HTERT RPE-1 (cell line): ENCODE results near the gene IGF2BP1.
"Not testable (repeated sequence)": the region's sequence is repeated elsewhere in the genome, so short reads cannot be mapped to it uniquely, and the experiment has no call there.

Experiments
- in situ Hi-C: fragments of 300-500 bp; cut with MboI; formaldehyde crosslinking; loops from 4 replicates; pipeline ENCODE4 v1.14.3; 2020; ENCODE audit warnings: low sequenced_read_pairs

IGF2BP1 gene

DNA sequence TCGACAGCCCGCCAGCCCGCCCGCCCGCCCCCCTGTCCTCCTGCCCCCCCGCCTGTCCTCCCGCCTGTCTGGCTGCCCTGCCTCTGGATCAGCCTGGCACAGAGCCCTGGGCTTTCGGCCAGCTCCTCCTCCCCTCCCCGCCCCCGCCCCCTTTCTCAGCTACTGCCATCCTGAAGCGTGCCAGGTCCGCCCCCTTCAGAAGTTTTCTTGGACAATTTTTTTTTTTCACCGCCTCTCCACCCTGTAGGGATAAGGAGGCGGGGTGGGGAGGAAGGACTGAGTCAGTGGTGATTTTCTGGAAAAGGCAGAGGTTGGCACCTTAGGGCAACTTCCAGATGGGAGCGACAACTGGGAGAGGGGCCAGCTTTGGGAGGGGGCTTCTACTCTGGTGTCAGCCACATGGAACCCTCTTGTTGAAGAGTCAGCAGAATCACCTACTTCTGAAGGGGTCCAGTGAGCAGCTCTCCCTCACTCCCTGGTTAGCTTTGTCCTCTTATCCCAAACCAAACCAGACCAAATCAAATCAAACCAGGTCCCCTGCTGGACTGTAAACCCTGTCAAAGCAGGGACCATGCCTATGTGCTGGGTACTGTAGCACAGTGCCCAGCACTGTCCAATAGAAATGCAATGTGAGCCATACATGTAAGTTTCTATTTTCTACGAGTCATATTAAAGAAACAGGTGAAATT lies 19.7 kb downstream of the IGF2BP1 start:
- in situ Hi-C loops: no loop called here

DNA sequence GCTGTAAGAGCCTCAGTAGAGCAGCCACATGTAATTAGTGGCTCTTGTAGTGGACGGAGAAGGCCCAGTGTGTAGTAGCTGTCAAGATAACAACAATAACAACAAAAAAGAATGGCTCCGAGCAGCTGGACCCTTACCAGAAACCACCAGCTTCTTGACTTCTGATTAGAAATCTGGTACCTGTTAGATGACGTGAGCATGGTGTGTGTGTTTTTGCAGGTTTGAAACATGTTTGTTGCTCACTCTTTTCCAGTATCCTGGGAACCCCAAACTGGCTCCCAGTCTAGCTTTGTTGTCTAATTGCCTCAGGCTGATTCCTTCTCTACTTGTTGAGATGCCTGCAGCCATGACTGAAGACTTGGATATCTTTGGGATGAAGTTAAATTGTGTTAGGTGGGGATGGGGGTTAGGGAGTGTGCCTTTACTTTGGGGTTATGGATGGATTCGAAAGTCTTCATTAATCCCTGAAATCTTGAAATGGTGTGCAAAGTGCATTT lies 21.0 kb downstream of the IGF2BP1 start:
- in situ Hi-C loops: no loop called here

DNA sequence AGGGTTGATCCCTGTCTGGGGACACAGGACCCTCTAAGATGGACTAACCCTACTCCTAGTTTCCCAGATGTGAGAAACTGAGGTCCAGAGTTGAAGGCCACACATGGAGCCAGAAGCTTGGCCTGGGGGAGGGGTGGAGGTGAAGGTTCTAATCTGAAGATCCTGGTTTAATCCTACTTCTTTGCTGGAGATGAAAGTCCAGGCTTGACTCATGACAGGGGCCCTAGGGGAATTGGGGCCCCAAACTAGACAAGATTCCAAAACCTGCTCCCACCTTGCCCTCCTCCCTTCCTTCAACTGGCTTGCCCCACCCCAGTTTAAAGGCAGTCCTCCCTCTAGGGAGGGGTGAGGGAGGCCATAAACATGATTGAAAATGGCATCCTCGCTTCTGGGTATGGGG lies 21.6 kb downstream of the IGF2BP1 start:
- in situ Hi-C loops: no loop called here

DNA sequence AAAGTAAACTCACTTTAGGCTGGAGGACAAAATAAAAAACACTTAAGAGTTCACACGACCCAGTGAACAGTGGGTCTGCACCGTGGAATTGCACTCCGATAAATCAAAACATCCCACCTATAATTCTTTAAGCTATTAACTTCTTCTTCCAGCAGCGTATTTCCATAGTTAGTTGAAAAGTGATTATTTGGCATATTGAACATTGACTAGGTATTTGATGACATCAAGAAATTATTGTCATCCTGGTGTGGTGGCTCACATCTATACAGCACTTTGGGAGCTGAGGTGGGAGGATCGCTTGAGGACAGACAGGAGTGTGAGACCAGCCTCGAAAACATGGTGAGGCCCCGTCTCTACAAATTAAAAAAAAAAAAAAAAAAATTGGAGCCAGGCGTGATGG lies 23.4 kb downstream of the IGF2BP1 start:
- in situ Hi-C loops: no loop called here

DNA sequence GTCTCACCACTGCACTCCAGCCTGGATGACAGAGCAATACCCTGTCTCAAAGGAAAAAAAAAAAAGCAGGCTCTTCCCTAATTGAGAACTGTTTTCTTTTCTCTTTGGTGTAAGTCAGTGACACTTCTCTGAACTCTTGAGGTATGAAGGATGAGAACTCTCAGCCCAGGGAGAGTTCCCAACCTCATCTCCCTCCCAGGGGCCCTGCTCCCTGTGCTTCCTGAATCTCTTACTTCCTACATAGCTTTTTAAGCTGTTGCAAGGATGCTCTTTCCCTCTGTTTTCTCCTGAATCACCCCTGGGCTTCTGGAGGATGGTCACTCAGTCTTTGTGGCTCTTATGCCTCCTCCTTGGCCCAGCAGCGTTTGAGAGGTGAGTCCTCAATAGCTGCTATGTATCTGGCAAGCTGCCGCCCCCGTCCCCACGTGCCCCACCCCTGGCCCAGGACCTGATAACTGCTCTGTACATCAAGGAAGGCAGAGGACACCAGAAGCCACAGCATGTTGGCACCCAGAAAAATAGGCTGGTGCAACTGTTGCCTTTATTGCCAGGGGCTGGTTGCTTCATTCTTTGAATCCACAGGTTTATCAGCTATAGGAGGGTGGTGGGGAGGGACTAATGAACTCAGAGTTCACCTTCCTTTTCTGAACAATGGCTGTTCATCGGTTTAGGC lies 24.0 kb downstream of the IGF2BP1 start:
- in situ Hi-C loops: no loop called here

DNA sequence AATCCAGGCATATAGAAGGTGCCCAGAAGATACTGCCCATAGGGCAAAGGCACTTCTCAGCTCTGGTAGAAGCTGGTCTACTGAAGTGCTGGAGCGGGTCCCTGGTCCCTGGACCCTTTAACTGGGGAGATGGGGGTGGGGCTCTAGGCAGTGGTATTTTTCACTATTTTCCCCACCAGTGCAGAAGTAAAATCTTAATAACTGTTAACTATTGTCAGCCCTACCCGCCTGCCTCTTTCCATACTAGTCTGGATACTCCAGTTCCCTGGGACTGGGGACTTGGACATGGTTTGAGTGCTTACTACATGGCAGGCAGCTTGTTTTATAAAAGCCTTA lies 24.6 kb downstream of the IGF2BP1 start:
- in situ Hi-C loops: no loop called here

DNA sequence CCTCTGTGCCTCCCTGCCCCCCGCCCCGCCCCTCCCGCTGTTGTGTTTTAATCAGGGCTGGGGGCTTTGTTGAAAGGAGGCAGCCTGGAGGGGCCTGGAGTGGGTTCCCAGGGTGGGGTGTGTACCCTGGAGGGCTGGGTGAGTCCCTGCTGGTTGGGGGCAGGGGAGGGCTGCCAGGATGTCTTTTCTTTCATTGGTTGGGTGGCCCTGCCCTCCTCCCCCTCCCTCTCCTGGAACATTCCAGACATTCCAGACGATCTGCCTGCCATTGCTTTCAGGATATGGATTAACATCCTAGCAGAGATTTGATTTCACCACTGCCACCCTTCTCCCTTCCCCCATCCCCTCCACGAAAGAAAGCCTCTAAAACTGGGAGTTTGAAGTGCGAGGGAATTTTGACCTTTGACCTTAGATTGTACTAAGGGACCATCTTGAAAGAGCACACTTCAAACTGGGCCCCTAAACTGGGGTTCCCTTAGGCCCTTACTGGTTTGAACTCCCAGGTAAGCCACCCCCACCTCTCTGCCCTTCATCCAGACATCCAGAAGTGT lies 25.3 kb downstream of the IGF2BP1 start:
- in situ Hi-C loops: no loop called here

DNA sequence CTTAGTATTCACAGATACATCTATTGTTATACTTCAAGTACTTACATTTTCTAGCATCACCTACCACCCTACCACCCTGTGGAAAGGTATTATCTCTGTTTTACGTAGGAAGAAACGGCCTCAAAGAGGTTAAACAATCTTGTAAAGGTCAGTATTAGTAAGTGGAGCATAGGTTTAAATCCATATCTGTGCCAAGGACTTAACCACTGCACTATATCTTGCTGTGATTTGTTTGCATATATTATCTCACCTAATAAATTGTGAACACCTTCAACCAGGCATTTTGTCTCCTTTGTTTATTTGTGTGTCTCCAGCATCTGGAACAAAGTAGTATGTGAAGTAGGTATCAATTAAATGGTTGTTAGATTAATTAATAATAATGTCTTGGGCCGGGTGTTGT lies 27.3 kb downstream of the IGF2BP1 start:
- in situ Hi-C loops: no loop called here

DNA sequence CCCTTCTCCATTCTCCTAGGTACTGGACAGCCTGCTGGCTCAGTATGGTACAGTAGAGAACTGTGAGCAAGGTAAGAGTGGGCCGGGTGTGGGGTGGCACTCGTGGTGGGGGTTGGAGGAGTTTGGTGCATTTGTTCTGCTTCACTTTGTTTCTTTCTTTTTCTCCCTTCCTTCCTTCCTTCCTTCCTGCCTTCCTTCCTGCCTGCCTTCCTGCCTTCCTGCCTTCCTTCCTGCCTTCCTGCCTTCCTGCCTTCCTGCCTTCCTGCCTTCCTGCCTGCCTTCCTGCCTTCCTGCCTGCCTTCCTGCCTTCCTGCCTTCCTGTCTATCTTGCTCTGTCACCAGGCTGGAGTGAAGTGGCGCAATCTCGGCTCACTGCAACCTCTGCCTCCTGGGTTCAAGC lies 29.3 kb downstream of the IGF2BP1 start:
- in situ Hi-C loops: not testable (repeated sequence)

DNA sequence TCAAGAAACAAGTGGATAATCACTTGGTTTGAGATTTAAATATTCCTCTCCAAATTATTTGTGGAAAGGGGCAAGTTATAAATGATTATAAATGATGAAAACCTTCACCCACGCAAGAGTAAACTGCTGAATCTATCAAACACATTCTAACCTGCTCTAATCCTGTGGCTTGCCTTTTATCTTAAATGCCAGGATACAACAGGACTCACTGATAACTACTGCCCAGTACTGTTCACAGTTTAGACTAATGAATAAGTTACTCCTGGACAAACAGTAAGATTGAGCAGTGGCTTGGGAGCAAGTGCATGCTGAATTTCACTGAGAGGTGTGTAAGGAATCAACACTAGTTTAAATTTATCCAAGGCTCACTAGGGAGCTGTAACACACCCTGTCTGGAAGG lies 31.1 kb downstream of the IGF2BP1 start:
- in situ Hi-C loops: no loop called here

DNA sequence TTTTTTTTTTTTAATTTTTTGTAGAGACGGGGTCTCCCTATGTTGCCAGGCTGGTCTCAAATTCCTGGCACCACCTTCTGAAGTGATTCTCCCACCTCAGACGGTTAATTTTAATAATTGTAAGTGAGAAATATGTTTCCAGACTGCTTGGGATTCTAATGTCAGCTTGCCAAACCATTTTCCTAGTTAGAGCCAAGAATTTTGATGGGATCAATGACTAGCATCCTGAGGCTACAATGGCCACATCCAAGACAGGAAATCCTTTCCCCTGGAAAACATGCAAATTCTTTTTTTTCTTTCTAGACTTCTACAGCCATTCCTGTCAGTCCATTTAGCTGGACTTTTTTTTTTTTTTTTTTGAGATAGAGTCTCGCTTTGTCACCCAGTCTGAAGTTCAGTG lies 32.6 kb downstream of the IGF2BP1 start:
- in situ Hi-C loops: no loop called here

DNA sequence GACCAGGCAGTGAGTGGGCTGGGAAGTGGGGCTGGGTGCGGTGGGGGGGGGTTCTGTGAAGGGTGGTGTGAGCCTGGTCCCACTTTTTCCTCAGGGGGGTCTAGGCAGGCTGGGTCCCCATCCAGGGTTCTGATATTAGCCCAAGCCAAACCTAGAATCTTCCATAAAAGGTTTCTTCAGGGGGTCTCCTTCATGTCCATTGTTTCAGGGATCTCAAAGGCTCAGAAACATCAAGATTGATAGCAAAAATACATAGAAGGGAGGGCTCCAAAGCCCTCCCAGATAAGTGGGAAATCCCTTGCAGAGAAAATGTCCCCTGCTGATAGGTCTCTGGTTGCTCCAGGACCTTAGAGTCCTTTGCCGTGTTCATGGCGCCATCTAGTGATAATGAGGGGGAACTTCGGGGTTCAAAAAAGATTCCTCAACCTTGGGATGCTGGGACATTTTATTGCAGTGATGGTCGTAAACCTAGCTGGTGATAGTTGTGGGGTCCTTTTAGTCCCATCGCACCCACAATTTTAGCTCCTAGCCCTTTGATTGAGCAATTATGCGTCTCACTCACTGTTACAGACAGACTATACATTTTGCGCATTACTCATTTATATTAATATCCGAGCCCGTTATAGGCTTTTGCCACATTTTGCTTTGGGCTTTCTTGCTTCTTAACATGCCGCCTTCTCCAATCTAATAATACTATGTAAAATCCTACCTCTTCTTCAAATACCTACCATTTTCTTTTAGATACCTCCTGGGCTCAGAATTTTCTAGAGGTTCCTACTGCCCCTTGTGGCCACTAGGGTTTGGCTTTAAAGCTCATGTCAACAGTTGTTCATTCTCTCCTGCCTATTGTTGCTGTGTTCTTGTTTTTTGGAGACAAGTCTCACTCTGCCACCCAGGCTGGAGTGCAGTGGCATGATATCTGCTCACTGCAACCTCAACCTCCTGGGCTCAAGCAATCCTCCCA lies 35.1 kb downstream of the IGF2BP1 start:
- in situ Hi-C loops: no loop called here

DNA sequence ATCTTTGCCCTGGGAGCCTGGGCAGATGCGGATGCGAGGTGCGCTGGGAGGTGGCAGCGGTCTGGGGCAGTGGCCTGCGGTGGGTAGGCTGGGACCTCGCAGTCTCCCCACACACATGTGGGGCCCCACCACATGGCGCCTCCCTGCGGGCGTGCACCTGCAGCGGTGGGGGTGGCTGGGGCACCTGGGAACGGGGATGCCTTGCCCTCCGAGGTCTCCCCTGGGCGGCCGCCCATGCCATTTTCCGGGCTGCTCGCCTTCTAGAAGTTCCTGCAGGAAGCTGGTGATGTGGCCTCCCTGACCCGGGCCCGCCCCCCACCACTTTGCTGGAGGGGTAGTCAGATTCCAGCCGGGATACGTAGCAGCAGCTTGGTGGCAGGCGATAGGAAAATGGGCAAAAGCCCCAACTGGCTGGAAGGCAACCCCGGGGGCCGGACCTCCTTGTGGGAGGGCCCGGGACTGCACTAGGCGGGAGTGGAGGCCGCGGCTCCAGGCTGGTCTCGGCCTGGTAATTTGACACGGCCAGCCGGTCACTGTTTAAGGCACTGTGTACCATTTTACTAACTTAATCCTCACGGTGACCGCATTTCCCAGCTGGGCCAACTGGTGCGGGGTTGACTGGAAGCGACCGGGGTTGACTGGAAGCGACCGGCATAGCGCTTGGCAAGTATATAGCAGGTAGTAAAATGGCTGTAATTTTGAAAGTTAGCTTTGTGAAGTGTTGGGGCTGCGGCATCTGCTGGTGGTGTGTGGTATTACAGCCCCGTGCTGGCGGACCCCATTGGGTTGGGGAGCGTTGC lies 38.5 kb downstream of the IGF2BP1 start:
- in situ Hi-C loops: no loop called here

DNA sequence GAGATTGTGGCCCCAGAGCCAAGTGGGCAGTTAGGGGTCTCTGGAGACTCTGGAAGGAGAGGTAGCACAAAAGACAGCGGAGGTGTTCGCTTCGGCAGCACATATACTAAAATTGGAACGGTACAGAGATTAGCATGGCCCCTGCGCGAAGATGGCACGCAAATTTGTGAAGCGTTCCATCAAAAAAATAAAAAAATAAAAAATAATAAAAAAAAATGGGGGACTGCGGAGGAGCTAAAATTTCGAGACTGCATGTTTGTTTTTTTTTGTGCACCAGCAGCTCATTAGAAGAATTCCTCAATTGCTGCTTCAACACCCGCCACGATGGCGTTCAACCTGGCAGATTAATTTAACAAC lies 39.1 kb downstream of the IGF2BP1 start:
- in situ Hi-C loops: no loop called here

DNA sequence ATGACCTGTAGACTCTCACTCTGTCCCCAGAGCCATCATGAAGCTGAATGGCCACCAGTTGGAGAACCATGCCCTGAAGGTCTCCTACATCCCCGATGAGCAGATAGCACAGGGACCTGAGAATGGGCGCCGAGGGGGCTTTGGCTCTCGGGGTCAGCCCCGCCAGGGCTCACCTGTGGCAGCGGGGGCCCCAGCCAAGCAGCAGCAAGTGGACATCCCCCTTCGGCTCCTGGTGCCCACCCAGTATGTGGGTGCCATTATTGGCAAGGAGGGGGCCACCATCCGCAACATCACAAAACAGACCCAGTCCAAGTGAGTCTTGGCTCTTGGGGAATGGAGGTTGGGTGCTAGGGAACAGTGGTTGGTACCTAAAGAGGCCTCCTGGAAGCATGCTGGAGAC lies 41.0 kb downstream of the IGF2BP1 start:
- in situ Hi-C loops: no loop called here

DNA sequence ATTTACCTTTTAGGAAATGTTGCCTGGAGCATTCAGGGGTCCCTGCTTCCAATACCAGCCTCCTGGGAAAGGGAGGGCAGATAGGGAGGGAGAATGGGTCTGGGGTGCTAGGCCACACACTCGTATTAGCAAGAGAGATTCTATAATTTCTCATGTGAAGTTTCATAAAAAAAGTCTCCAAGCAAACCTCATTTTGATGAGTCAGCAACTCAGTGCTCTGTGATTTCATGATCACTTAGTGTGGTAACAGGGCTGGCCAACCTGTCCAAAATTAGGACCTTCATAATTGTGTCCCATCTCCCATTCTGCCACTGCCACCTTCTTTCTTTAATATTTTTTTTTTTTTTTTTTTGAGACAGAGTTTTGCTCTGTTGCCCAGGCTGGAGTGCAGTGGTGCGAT lies 41.4 kb downstream of the IGF2BP1 start:
- in situ Hi-C loops: no loop called here

DNA sequence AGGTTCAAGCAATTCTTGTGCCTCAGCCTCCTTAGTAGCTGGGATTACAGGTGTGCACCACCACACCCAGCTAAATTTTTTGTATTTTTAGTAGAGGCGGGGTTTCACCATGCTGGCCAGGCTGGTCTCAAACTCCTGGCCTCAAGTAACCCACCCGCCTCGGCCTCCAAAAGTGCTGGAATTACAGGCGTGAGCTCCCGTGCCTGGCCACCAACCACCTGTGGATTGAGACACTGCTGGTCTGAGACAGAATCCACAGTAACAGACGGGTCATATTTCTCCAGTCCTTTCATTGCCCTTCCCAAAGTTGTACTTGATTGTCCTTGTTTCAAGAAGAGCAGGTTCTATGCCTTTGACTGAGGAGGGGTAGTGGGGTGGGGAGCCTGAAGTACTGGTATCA lies 42.3 kb downstream of the IGF2BP1 start:
- in situ Hi-C loops: not testable (repeated sequence)

DNA sequence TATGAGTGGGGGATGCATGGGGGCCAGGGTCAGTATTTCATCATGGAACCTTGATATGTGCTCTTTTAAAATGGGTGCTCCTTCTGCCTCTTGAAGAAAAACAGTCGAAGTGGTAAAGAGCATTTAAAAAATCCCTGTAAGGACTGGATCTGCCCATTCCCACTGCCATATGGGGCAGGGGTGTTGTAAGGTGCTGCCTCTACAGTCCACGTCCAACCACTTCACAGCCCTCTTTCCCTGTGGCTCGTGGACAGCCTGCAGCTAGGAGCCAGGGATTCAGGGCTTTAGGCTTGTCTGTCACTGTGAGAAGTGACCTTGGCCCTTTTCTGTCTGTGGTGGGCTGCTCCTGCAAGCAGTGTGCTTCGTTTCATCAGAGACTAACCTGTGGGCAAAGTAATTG lies 44.3 kb downstream of the IGF2BP1 start:
- in situ Hi-C loops: no loop called here

DNA sequence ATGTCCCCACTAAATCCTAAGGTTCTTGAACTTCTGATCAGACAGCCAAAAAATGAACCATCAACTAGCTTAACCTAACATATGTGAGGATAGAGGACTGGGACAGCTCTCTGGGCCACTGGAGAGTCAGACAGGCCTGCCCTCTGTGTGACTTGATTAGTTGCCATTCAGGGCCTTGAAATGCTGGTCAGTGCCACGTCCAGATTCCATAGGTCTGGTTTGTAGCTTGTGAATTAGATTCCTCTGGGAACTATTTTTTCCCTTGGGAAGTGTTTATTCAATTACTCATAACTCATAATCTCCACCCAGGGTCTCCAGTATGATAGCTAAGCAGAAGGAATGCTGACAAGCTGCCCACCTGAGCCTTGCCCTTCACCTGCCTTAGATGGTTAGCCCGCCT lies 48.2 kb downstream of the IGF2BP1 start:
- in situ Hi-C loops: no loop called here

DNA sequence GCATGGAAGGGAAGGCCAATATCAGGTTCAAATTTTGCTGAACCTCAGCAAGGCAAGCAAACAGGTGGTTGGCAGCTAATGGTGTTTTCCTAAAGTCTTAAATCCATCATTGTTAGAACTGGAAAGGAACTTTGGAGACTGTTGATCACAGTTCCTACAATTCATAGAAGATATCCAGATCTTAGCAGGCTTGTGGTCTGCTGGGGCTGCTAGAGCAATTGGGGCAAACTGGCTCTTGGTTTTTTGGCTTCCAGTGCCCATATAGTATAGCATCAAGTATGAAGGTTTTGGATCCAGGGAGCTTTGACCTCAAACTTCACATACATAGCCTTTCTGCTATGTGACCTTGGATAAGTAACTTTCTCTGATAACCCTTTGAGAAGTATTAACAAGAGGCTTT lies 49.7 kb downstream of the IGF2BP1 start:
- in situ Hi-C loops: no loop called here

DNA sequence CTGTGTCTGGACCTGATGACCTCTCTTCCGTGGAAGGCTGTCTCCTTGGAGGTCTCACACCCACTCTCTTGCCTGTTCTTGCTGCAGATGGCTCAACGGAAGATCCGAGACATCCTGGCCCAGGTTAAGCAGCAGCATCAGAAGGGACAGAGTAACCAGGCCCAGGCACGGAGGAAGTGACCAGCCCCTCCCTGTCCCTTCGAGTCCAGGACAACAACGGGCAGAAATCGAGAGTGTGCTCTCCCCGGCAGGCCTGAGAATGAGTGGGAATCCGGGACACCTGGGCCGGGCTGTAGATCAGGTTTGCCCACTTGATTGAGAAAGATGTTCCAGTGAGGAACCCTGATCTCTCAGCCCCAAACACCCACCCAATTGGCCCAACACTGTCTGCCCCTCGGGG lies 52.1 kb downstream of the IGF2BP1 start:
- in situ Hi-C loops: no loop called here
